BJ (cell line): Measurements from ENCODE around the gene DYNC1LI1. TPM values are rescaled to one million over a fixed set of nuclear protein-coding genes. Genes with fewer than 3 reads are reported as not detected.
"Not testable (repeated sequence)": the region's sequence is repeated elsewhere in the genome, so short reads cannot be mapped to it uniquely, and the experiment has no call there.

Experiments used
- CTCF ChIA-PET: fragments of 350-600 bp; formaldehyde crosslinking; extraction: SDS; loops from one replicate; lab custom pipeline; 2021; ENCODE audit warnings: antibody characterized with exemption, inconsistent platforms; lab: Yijun Ruan, JAX
- POLR2A ChIA-PET: fragments of 300-600 bp; sonication (Branson Sonifier 250); formaldehyde crosslinking; extraction: SDS; loops from one replicate; lab custom pipeline; 2021; ENCODE audit warnings: antibody characterized with exemption; lab: Charles Lee
- DNase-seq: peaks from one replicate; pipeline ENCODE4 v3.0.0-alpha.2; 2011; ENCODE audit warnings: low read depth
- H3K27me3 ChIP-seq: 2 replicates; pipeline ENCODE4 v1.6.0; 2011; ENCODE audit warnings: low read length; ENCODE audit not compliant: control insufficient read depth, insufficient read depth
- H3K36me3 ChIP-seq: 2 replicates; pipeline ENCODE4 v1.5.1; 2011; ENCODE audit warnings: low read length; ENCODE audit not compliant: control insufficient read depth, insufficient read depth
- H3K4me3 ChIP-seq: 2 replicates; pipeline ENCODE4 v1.5.1; 2011; ENCODE audit warnings: low read depth, mild to moderate bottlenecking, control low read depth, low read length
- CTCF ChIP-seq: IDR thresholded peaks from 2 replicates; pipeline ENCODE4 v1.5.1; 2011; ENCODE audit warnings: low read depth, mild to moderate bottlenecking, control low read depth, inconsistent platforms, low read length, moderate library complexity; ENCODE audit not compliant: insufficient read depth
- polyA plus RNA-seq: library from polyadenylated mRNA; depleted of rRNA; stranded (reverse); fragments of >200 nt; gene quantifications from 2 replicates; pipeline ENCODE4 v1.2.3, GENCODE V29; 2011

Gene DYNC1LI1
- polyA plus RNA-seq, 1 experiment = 15.9 TPM

DNA sequence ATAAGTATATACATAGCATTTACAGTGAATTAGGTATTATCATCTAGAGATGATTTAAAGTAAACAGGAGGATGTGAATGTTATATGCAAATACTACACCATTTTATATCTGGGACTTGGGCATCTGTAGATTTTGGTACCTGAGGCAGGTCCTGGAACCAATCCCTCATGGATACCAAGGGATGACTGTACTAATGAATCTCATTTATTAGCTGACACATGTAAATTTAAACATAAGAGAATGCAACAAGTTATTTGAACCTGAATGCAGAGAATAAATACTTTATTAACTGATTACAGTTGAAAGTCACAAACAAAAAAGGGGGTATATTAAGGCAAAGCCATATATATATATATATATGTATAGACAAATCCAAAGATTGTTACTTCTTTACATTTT, 44.9 kb downstream of the DYNC1LI1 start:
- DNase-seq = no peak
- TF ChIP-seq CTCF = no peak
- no peak overlapping the region for H3K4me3 ChIP-seq
- POLR2A ChIA-PET = no interaction called here
- peaks cover 2% of the 10 kb centered on the region for H3K36me3 ChIP-seq
- H3K27me3 ChIP-seq = no peaks in the 10 kb centered on the region
- CTCF ChIA-PET = no interaction called here

DNA sequence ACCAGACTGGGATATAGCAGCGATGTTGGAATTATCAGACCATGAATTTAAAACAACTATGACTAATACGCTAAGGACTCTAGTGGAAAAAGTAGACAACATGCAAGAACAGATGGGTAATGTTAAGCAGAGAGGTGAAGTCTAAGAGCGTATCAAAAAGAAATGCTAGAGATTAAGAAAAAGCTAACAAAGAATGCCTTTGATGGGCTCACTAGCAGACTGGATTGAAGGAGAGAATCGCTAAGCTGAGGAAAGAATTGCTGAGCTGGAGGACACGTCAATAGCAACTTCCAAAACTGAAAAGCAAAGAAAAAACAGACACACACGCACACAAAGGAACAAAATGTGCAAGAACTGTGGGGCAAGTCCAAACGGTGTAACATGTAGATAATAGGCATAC, 48.0 kb downstream of the DYNC1LI1 start:
- ChIA-PET POLR2A (interaction anchor here (0.7 kb wide), 1 partner anchor 1155 kb away, joined by 3 read pairs; no protein-coding TSS in a partner anchor), CTCF (interaction anchor here (0.9 to 1.2 kb wide), 2 partner anchors 13 to 55 kb away, joined by 3 read pairs; no protein-coding TSS in a partner anchor)
- DNase-seq = no peak

GRCh38 chr3:32518921-32519320, 51.7 kb downstream of the DYNC1LI1 start:
- H3K4me3 ChIP-seq, H3K27me3 ChIP-seq, H3K36me3 ChIP-seq, DNase-seq, POLR2A ChIA-PET: not testable (repeated sequence)
- CTCF ChIA-PET = interaction anchor here (1.3 to 1.4 kb wide), 2 partner anchors 8 to 146 kb away, joined by 4 to 7 read pairs; no protein-coding TSS in a partner anchor

More for the DNA sequence above, 48.0 kb downstream of the DYNC1LI1 start:
- Histone ChIP-seq H3K4me3 (no peak overlapping the region), H3K27me3 (no peaks in the 10 kb centered on the region), H3K36me3 (no peaks in the 10 kb centered on the region)
- TF ChIP-seq CTCF = no peak

DNA sequence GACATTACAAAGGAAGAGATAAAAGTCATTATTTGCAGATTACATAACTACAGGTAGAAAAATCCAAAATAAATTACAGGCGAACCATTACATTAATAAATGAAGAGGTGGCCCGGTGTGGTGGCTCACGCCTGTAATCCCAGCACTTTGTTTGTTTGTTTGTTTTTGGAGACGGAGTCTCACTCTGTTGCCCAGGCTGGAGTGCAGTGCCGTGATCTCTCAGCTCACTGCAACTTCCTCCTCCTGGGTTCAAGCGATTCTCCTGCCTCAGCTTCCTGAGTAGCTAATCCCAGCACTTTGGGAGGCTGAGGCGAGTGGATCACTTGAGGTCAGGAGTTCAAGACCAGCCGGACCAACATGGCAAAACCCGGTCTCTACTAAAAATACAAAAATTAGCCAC, 53.9 kb downstream of the DYNC1LI1 start:
- CTCF ChIA-PET, DNase-seq, POLR2A ChIA-PET: not testable (repeated sequence)

DNA sequence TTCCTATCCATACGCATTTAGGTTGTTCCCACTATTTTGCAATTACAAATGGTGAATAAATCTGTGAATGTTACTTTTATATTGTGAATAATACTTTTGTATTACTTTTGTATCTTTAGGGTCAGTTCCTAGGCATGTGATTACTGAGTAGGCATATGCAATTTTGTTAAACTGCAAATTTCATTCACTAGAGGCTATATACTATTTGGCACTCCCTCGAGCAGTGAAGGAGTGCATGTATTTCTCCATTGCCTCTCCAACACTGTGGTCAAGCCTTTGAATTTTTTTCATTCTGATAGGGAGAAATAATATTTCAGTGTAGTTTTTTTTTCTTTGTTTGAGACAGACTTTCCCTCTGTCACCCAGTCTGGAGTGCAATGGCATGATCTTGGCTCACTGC, 59.7 kb downstream of the DYNC1LI1 start:
- no peak for DNase-seq

More for the DNA sequence above, 53.9 kb downstream of the DYNC1LI1 start:
- not testable (repeated sequence) for H3K27me3 ChIP-seq, H3K4me3 ChIP-seq, H3K36me3 ChIP-seq

More for the DNA sequence above, 59.7 kb downstream of the DYNC1LI1 start:
- POLR2A ChIA-PET = no interaction called here
- CTCF ChIA-PET = interaction anchor here (1.1 to 2.7 kb wide), 6 partner anchors 7 to 159 kb away, joined by 4 to 15 read pairs (median 4); no protein-coding TSS in a partner anchor
- Histone ChIP-seq H3K27me3 (no peaks in the 10 kb centered on the region), H3K4me3 (no peak overlapping the region), H3K36me3 (no peaks in the 10 kb centered on the region)
- TF ChIP-seq CTCF = no peak
